GM21737 (cell line): ENCODE results near the gene LITAF.

Experiments
- ATAC-seq: cut with Tn5 transposase; IDR thresholded peaks from one replicate; pipeline ENCODE4 v1.9.1; 2021; ENCODE audit warnings: mild to moderate bottlenecking, moderate library complexity; ENCODE audit not compliant: unreplicated experiment

LITAF gene

GRCh38 chr16:11586856-11587642 is at the start of gene LITAF:
TSS of gene LITAF (minus strand) at chr16:11586919. CDS start at chr16:11556730, 30,189 bp downstream.
- ATAC-seq: peak; percentile 41

- ATAC-seq: no peak
Measured at GRCh38 chr16:11636172-11636721, 49.5 kb upstream of the LITAF start.

GRCh38 chr16:11635679-11636171 is 49.0 kb upstream of the LITAF start:
- ATAC-seq: no peak

DNA sequence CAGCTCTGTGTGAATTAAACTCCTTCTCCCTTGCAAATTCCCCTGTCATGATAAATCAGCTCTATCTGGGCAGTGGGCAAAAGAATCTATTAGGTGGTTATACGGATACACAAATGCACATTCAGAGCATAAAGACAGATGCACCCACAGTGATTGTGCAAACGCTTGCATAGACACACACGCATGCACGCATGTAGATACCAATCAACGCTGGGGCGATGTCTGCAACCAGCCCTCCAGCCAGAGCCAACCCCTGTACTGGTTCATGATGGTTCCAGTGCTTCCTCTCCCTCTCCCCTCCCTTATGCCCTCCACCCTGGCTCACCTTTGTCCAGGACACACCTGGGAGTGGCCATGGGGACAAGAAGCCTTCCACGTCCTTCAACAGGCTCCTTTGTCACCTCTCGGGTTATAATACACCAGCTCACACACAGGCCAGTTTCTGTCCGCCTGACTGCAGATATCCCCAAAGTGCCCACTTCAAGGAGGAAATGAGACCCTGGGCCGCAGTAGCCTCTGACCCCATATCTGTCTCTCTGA is 48.5 kb upstream of the LITAF start:
- no peak for ATAC-seq

DNA sequence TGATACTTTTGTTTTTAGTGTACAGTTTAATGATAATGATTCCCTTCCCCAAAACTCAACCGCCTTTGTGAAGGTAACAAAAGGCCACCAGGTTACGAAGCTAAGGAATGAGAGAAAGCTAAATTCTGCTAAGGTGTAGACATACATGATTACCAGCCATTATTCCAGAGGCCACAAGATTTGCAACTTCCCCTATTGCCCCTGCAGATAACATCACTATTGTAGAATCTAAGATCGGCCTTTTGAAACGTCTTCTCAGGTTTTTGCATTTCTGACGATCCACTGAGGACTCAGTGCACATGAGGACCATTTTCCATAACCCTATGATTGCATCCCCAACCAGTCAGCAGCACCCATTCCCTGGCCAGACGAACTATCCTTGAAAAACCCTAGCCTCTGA is 47.6 kb upstream of the LITAF start:
- ATAC-seq: no peak

DNA sequence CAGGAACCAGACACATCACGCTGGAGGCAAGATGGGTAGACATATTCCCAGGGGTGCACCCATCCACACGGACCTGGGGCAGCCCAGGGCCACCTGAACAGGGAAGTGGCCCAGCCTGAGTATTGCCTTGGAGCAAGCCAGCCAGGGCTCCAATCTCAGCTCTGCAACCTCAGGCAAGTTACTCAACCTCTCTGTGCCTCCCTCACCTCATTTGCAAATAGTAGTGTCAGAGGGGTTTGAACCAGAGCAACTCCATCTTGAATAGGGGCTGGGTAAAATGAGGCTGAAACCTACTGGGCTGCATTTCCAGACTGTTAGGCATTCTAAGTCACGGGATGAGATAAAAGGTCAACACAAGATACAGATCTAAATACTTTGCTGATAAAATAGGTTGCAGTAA is 46.4 kb upstream of the LITAF start:
- ATAC-seq: no peak

- ATAC-seq: no peak
Measured at GRCh38 chr16:11632455-11632939, 45.8 kb upstream of the LITAF start.

DNA sequence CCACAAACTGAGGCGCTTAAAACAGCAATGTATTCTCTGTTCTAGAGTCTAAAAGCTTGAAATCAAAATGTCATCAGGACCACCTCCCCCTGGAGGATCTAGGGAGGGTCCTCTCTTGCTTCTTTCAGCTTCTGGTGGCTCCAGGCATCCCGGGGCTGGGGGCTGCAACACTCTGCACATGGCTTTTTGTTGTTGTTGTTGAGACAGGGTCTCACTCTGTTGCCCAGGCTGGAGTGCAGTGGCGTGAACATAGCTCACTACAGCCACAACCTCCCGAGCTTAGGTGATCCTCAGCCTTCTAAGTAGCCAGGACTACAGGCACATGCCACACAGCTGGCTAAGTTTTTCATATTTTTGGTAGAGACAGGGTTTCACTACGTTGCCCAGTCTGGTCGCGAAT is 44.5 kb upstream of the LITAF start:
- ATAC-seq: no peak

DNA sequence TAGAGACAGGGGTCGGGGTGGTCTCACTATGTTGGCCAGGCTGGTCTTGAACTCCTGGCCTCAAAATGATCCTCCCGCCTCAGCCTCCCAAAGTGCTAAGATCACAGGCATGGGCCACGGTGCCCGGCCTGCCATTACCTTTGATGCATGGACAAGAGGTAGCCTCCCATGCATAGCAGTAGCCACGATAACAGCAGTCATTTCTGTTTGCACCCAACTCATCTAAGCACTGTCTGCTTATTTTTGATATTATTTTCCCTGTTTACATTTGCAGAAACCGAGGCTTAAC is 44.0 kb upstream of the LITAF start:
- no peak for ATAC-seq

DNA sequence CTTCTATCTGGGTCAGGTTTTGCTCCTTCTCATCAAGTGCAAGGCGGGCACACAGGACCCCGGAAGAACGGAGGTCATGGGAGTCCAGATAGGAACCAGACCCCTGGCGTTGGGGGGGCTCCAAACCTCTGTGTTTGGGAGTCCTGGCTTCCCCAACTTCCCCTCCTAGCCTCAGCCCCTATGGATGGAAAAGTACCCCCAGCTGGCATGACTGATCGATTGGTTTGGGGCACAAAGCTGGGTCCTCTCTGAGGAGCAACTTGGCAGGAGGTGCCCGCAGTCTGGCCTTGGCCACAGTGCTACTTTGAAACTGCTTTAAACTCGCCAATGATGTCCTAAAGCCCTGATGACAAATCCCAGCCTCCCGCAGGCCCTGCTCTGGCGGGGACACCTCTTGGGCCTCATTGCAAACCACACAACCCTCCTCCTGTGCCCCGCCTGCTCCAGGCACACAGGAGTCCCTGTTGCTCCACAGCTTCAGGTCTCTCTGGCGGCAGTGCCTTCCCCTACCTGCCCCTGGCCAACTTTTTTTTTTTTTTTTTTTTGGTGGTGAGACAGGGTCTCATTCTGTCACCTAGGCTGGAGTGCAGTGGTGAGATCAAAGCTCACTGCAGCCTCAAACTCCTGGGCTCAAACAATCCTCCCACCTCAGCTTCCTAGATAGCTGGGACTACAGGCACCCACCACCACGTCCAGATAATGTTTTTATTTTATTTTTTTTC is 43.5 kb upstream of the LITAF start:
- no peak for ATAC-seq

GRCh38 chr16:11629071-11630030 is 42.6 kb upstream of the LITAF start:
- ATAC-seq: no peak

DNA sequence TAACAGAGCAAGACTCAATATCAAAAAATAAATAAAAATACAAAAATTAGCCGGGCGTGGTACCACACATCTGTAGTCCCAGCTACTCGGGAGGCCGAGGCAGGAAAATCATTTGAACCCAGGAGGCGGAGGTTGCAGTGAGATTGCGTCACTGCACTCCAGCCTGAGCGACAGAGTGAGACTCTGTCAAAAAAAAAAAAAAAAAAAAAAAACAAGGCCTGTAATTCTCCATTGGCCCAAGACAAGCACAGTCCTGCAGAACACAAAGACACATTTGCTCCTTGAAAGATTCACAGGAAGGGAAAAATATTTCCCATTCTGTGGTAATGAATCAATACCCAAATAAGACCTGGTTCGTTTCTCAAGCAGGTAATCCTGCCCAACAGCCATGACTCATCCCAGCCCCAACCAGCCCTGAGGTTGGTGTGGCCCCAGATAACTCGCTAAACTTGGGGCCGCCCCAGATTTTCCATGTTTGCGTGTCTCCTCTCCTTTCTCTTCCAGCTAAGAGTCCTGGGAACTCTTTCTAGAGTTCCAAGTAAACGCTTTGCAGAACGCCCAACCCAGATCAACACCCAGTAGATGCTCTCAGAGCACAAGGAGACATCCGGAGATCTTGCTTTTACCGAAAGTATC is 41.2 kb upstream of the LITAF start:
- ATAC-seq: no peak

DNA sequence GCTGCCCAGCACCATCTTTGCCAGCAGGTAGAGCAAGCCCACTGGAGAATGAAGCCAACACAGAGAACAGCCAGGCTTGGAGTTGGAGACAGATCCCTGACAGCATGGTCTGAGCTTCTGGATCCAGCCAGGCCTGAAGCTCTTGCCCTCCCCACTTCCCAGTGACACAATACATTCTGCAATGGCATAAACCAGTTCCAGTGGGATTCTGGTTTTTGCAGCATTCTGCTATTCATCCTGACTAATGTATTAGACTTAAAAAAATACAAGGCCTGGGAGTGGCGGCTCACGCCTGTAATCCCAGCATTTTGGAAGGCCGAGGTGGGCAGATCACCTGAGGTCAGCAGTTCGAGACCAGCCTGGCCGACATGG is 40.6 kb upstream of the LITAF start:
- ATAC-seq: no peak

- no peak for ATAC-seq
Measured at GRCh38 chr16:11626657-11627291, 40.1 kb upstream of the LITAF start.

DNA sequence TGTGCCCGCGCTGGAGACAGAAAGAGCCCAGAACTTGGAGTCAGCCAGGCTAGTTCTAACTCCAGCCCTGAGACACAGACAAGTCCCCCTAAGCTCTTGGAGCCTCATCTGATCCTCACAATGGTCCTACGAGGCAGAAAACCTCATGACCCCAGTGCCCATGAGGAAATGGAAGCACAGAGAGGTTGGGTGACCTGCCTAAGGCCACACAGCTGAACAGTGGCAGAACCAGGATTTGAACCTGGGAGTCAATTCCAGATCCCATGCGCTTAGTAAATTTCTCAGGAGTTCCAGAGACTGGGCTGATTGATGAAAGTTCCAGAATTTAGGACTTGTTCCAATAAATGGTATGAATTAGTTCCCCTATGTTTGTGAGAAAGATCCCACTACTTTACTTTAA is 39.0 kb upstream of the LITAF start:
- no peak for ATAC-seq

GRCh38 chr16:11624636-11625607 is 38.2 kb upstream of the LITAF start:
- no peak for ATAC-seq

- ATAC-seq: no peak
Measured at GRCh38 chr16:11624205-11624604, 37.5 kb upstream of the LITAF start.

GRCh38 chr16:11621920-11622651 is 35.4 kb upstream of the LITAF start:
- no peak for ATAC-seq
